Activated CD8-positive, alpha-beta memory T cell treated with anti-CD3 and anti-CD28 coated beads, Interleukin-2, amount 10 ng/mL, durations not matched to agents 7 days and 5 days (primary cell): ENCODE results near the gene FASTKD2. TPM values are rescaled to one million over a fixed set of nuclear protein-coding genes. Genes with fewer than 3 reads are reported as not detected.
"Not testable (repeated sequence)": the region's sequence is repeated elsewhere in the genome, so short reads cannot be mapped to it uniquely, and the experiment has no call there.

Source experiments
- ATAC-seq: fragments of 150-1000 bp; cut with Tn5 transposase; one replicate; pipeline ENCODE4 v1.10.0; 2021; ENCODE audit warnings: moderate library complexity
- CTCF ChIA-PET: fragments of 350-600 bp; sonication (Branson Sonifier 250); formaldehyde crosslinking; loops from one replicate; lab custom pipeline; 2021; ENCODE audit warnings: antibody characterized with exemption; lab: Charles Lee
- DNase-seq: peaks from one replicate; pipeline ENCODE4 v3.0.0-alpha.2; 2020
- H3K27ac Mint-ChIP-seq: one replicate; pipeline ENCODE4 v1.8.0; 2021; ENCODE audit warnings: mild to moderate bottlenecking, mixed read lengths
- H3K27me3 Mint-ChIP-seq: one replicate; pipeline ENCODE4 v1.8.0; 2021; ENCODE audit warnings: mixed read lengths
- H3K36me3 Mint-ChIP-seq: one replicate; pipeline ENCODE4 v1.8.0; 2021; ENCODE audit warnings: mild to moderate bottlenecking, mixed read lengths
- H3K4me1 Mint-ChIP-seq: one replicate; pipeline ENCODE4 v1.8.0; 2021; ENCODE audit warnings: mixed read lengths
- H3K4me3 Mint-ChIP-seq: one replicate; pipeline ENCODE4 v1.8.0; 2021; ENCODE audit warnings: mild to moderate bottlenecking, moderate library complexity, mixed read lengths
- H3K9me3 Mint-ChIP-seq: one replicate; pipeline ENCODE4 v1.8.0; 2022; ENCODE audit warnings: low read depth, mixed read lengths
- total RNA-seq, 2 experiments: library from RNA; stranded (reverse); gene quantifications; one replicate each; pipeline ENCODE4 v1.2.3, GENCODE V29; 2021

Gene FASTKD2
- total RNA-seq, 2 experiments from 2014 or later, result 18.8 to 23.9 TPM

DNA sequence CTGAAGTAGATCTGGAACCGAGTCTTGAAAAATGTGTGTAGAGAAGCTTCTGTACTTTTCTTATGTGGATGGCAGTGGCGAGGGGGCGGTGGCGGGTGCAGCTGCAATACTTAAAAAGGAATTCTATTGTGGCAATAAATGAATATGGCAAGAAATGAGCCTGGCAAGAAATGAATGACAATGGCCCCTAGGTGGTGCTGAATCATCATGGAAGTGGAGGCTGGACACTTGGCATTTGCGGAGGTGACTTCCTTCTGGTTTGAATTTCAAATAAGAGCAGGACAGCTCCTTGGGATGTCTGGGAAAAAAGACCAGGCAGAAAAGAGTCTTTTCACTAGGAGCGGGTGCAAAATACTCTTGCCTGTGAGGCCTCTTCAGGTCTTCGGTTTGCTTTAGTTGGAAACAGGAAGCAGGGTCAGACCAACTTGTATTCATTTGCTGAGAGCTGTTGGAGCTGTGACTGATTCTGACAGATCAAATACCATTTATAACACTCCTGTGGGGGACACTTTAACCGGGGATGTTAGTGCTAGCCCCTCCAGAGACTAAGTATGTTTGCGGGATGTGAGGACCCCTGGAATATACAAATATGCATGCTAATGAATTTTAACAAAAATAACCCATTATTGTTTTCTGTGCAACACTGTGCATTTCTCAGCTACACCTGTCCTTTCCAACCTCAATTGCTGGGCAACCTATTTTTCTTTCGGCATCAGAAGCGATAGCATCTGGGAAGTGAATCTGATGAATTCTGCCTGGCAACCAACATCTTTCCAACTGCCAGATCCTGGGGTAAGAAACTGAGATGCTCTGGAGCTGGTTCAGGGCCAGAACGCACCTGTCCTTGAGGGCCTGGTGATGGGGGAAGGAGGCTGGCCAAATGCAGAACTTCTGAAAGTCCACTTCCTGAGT lies 35.4 kb downstream of the FASTKD2 start:
- no peaks in the 10 kb centered on the region for H3K36me3 Mint-ChIP-seq
- ATAC-seq (peak; percentile 70), DNase-seq (peak; percentile 60)
- CTCF ChIA-PET, result interaction anchor here (0.6 to 3.2 kb wide), 16 partner anchors 9 to 683 kb away, joined by 3 to 27 read pairs (median 4); partner anchors contain the start of genes FASTKD2 and MDH1B
- H3K27me3 Mint-ChIP-seq, result no peaks in the 10 kb centered on the region
- H3K4me1 Mint-ChIP-seq, result peaks cover 16% of the 10 kb centered on the region
- H3K4me3 Mint-ChIP-seq, result peak overlapping the region; percentile 44
- no peaks in the 10 kb centered on the region for H3K9me3 Mint-ChIP-seq
- peak overlapping the region; percentile 52 for H3K27ac Mint-ChIP-seq

DNA sequence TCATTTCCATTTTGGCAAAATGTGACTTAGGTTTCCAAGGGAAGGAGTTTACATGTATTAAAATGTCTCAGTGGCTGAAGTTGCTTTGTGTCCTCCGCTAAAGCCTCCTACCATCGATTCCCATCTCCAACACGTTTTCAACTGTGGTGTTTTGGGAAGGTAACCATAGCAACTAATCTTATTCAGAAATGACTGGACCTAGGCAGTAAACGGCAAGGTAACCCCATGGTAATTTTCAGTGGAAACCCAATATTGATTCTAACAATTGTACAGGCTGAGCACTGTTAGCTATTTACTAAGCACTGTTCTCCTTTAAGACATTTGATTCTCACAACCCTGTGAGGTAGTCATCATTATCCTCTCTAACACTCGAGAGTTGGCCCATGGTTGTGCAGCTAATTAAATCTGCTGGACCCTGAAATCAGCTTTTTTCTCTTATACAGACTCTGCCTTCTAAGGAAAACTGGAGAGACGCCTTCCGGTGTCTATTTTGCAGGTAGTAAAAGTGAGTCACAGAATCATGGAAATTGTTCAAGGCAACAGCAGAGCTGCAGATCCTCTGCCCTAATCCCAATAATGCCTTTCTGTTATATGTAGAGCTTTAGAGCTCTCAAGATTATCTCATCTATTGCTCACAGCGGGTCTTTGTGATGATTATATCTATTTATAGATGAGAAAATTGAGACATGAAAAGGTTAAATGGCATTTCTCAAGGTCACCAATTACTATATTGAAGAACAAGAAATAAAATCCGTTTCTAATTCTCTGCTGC lies 36.2 kb downstream of the FASTKD2 start:
- no peak overlapping the region for H3K27ac Mint-ChIP-seq
- CTCF ChIA-PET, result interaction anchor here (1.0 to 3.2 kb wide), 10 partner anchors 10 to 683 kb away, joined by 3 to 27 read pairs (median 5); no protein-coding TSS in a partner anchor

DNA sequence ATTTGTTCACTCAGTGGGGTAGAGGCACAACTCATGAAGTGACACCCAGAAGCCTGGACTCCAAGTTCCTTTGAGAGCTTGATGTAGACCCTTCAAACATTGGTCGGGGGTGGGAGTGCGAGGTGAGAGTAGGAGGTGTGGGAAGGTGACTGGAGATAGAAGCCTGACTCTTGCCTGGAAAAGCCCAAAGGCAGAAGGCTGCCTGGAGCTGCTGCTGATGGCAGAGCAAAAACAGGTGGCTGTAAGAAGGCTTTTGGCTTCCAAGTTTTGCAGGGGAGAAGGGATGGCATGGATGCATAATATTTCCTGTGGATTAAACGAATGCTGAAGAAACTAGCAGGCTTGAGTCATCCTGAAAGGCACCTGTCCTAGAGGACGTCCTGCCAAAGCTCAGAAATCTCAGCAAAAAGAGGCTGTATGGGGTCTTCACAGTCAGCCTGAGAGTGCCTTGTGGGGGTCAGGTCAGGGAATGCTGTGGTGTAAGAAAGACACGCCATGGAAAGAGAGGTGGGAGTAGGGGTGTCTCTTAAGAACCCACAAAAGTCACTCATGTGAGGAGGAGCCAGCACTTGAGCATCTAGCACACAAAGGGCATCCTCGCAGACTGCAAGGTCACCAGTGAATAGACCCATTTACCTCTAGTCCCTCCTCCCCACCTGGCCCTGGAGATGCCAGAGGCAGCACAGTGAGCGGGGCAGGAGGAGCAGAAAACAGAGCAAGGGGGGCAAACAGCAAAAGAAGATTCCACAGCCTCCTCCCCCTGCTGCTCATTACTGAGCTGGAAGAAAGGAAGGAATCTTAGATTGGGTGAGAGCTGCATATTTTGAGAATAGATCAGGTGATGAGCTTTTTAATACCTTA lies 37.5 kb downstream of the FASTKD2 start:
- DNase-seq (no peak), ATAC-seq (no peak)
- no peak overlapping the region for H3K27ac Mint-ChIP-seq
- no peak overlapping the region for H3K4me3 Mint-ChIP-seq
- no peaks in the 10 kb centered on the region for H3K9me3 Mint-ChIP-seq
- H3K27me3 Mint-ChIP-seq, result no peaks in the 10 kb centered on the region
- peaks cover 16% of the 10 kb centered on the region for H3K4me1 Mint-ChIP-seq
- CTCF ChIA-PET, result interaction anchor here (1.0 kb wide), 2 partner anchors 20 to 670 kb away, joined by 4 read pairs; no protein-coding TSS in a partner anchor
- H3K36me3 Mint-ChIP-seq, result no peaks in the 10 kb centered on the region

More for the DNA sequence above, 36.2 kb downstream of the FASTKD2 start:
- peaks cover 16% of the 10 kb centered on the region for H3K4me1 Mint-ChIP-seq
- no peaks in the 10 kb centered on the region for H3K9me3 Mint-ChIP-seq
- DNase-seq (no peak), ATAC-seq (no peak)
- H3K4me3 Mint-ChIP-seq, result no peak overlapping the region
- no peaks in the 10 kb centered on the region for H3K27me3 Mint-ChIP-seq
- H3K36me3 Mint-ChIP-seq, result no peaks in the 10 kb centered on the region

DNA sequence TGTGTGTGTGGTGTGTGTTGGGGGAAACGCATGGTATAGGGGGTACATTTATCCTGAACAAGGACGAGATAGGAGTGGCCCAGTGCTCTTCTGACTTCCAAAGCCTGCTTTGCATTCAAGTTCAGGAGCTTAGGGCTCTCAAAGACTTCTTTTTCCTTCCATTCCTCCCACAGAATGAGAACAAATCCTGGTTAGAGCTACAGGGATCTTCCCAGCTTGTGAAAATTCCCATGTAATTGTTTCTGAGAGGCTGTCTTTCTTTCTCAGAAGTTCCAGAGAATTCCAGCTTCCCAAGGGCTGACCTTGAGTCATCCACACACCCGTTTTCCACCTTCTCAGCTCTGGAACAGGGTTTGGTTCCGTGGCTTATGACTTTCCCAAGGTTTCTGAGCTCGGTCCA lies 38.9 kb downstream of the FASTKD2 start:
- no peak overlapping the region for H3K4me3 Mint-ChIP-seq
- H3K4me1 Mint-ChIP-seq, result peaks cover 13% of the 10 kb centered on the region
- no peaks in the 10 kb centered on the region for H3K9me3 Mint-ChIP-seq
- DNase-seq (no peak), ATAC-seq (no peak)
- CTCF ChIA-PET, result no interaction called here
- no peak overlapping the region for H3K27ac Mint-ChIP-seq
- no peaks in the 10 kb centered on the region for H3K36me3 Mint-ChIP-seq
- H3K27me3 Mint-ChIP-seq, result no peaks in the 10 kb centered on the region

DNA sequence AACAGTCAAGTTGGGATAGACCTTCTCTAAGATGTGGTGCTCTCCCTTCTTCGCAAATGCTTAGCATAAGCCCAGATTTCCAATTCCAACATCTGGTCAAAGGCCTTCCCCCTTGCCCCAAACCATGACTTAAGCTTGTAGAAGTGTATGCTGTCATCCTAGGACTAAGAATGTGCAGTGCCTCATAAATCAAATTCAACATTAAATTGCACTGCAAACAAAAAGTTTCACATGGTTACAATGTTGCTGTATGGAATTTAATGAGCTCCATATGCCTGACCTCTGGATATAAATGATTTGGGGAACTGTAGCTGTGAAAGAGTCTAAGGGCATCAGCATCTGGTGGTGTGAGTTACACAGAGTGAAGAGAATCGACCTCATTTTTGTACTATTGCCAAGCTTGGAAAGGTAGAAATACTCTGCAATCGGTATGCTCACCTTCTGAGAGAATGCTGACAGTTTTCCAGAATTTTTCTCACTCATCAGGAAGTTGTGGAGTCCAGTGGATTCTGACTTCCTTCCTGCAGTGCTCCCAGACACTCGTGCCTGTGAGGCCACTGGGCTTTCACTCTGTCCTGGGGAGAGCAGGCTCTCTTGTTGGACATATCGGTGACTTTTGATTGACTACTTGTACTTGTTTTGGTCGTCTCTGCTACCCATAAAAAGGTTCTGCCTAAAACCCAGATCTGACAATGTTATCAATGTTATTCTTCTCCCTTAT lies 40.6 kb downstream of the FASTKD2 start:
- Mint-ChIP-seq H3K36me3 (no peaks in the 10 kb centered on the region), H3K4me1 (peaks cover 5% of the 10 kb centered on the region), H3K27ac (no peak overlapping the region), H3K9me3 (no peaks in the 10 kb centered on the region), H3K4me3 (no peak overlapping the region), H3K27me3 (no peaks in the 10 kb centered on the region)
- CTCF ChIA-PET, result no interaction called here
- DNase-seq (no peak), ATAC-seq (no peak)

DNA sequence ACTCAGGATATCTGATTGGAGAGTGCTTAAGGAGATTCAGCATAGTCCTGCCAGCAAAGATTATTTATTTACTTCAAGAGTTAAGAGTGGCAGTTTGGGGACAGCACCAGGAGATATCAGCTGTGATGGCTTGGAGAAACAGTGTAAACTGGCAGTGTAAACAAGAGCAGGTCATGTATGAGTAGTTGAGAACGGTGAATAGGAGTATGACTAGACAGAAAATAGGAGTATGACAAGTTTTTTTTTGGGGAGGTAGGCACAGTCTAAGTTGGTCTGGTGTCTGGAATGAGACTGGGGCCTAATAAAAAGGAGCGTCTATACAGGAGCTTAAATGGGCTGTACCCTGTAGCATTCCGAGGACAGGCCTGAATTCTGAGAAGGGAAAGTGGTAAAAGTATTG lies 42.2 kb downstream of the FASTKD2 start:
- H3K4me3 Mint-ChIP-seq, H3K27ac Mint-ChIP-seq, H3K4me1 Mint-ChIP-seq, CTCF ChIA-PET, DNase-seq, H3K36me3 Mint-ChIP-seq, H3K9me3 Mint-ChIP-seq, ATAC-seq, H3K27me3 Mint-ChIP-seq: not testable (repeated sequence)

DNA sequence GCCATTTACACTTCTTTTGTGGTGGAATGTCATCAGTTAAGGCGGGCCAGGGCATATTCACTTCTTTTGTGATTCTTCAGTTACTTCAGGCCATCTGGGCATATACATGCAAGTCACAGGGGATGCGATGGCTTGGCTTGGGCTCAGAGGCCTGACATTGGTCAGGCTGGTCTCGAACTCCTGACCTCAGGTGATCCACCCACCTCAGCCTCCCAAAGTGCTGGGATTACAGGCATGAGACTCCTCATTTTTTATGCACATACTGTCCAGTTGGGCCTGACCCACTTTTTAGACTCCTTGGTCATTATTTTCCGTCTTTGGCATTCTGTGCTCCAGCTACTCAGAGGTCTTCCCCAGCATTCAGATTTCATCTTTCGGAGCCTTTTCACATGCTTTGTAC lies 47.1 kb downstream of the FASTKD2 start:
- ATAC-seq, H3K9me3 Mint-ChIP-seq, H3K4me1 Mint-ChIP-seq, H3K27ac Mint-ChIP-seq, H3K4me3 Mint-ChIP-seq, DNase-seq, CTCF ChIA-PET, H3K36me3 Mint-ChIP-seq, H3K27me3 Mint-ChIP-seq: not testable (repeated sequence)

DNA sequence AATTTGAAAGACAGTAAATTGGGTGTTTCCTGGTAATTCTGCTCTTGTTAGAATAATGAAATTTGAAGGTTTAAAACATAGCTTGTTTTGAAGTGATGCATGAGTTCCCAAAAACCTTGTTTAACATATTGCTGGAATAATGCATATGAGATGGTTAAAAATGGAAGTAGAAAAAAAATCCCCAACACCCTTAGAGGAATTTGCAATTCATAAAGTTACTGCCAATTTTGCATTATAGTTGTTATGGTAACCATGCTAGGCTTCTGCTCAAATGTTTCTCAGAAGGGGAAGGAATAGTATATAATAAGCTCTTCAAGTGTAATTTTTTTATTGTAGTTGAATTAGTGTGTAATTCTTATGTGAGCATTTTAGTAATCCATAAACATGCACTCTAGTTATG lies 49.1 kb downstream of the FASTKD2 start:
- Mint-ChIP-seq H3K4me1 (no peaks in the 10 kb centered on the region), H3K4me3 (no peak overlapping the region), H3K9me3 (no peaks in the 10 kb centered on the region), H3K36me3 (no peaks in the 10 kb centered on the region), H3K27me3 (no peaks in the 10 kb centered on the region), H3K27ac (no peak overlapping the region)
- no peak for ATAC-seq
- no peak for DNase-seq
- CTCF ChIA-PET, result no interaction called here

DNA sequence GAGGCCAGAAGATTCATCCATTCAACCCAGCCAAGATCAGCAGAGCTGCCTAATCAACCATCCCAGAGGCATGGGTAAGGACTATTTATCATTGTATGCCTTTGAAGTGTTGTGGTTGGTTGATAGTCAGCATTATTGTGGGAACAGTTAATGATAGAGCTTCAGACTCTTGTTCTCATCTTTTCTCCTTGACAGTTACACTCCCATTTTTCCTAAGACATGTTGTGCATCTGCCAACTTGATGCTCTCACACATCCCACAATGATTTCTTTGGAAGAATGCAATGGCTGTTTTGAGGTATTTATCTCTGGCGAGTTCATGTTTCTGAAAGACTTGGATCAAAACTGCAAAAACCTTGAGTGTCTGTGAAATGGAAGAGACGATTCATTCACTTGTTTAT lies 55.4 kb downstream of the FASTKD2 start:
- H3K27ac Mint-ChIP-seq, result no peak overlapping the region
- CTCF ChIA-PET, result interaction anchor here (1.0 kb wide), 1 partner anchor 43 kb away, joined by 3 read pairs; no protein-coding TSS in a partner anchor
- no peak for ATAC-seq
- no peak for DNase-seq
- H3K27me3 Mint-ChIP-seq, result no peaks in the 10 kb centered on the region
- no peak overlapping the region for H3K4me3 Mint-ChIP-seq
- no peaks in the 10 kb centered on the region for H3K36me3 Mint-ChIP-seq
- H3K9me3 Mint-ChIP-seq, result no peaks in the 10 kb centered on the region
- H3K4me1 Mint-ChIP-seq, result no peaks in the 10 kb centered on the region

DNA sequence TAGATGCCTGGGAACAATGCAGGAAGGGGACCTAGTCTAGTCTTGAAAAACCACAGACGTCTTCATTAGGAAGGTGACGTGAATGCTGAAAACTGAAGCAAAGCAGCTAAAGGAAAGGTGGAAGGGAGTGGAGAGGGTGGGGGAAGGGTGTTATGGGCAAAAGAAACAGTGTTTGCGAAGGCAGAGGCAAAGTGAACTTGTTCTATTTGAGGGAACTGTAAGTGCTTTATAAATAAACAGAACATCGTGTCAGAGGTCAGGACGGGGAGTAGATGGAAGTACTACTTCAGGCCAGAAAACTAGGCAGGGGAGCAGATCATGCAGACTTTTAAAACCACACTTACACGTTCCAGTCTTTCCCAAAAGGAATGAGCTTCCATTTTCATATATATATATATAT lies 57.8 kb downstream of the FASTKD2 start:
- no peak overlapping the region for H3K27ac Mint-ChIP-seq
- no peaks in the 10 kb centered on the region for H3K4me1 Mint-ChIP-seq
- no peak overlapping the region for H3K4me3 Mint-ChIP-seq
- CTCF ChIA-PET, result no interaction called here
- no peaks in the 10 kb centered on the region for H3K36me3 Mint-ChIP-seq
- no peaks in the 10 kb centered on the region for H3K27me3 Mint-ChIP-seq
- no peak for ATAC-seq
- no peak for DNase-seq
- no peaks in the 10 kb centered on the region for H3K9me3 Mint-ChIP-seq

DNA sequence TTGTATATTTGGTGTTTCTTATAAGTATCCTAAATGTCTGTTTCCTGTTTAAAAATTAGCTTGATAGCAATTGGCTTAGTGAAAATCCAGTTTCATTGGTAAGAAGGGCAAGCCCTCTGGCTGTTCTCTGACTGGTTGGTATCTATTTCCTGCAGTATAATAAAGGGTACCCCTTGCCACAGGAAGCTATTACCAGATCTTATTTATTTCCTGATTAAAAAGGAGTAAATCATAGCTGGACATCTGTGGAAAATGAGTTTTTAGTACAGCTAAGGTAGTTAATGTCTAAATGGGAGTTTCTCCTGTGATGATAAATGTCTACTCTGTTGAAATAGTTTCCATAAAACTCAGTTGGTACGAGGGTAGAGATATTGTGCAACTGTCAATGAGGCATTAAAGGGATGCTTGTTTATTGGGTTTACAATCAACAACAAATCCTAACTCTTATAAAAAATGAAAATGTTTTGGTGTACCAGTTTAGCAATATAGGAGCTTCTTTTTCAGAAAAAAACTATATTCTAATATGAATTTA lies 58.7 kb downstream of the FASTKD2 start:
- H3K4me3 Mint-ChIP-seq, result no peak overlapping the region
- no peak for DNase-seq
- no peaks in the 10 kb centered on the region for H3K4me1 Mint-ChIP-seq
- no peaks in the 10 kb centered on the region for H3K36me3 Mint-ChIP-seq
- no peak overlapping the region for H3K27ac Mint-ChIP-seq
- CTCF ChIA-PET, result interaction anchor here (1.4 kb wide), 1 partner anchor 23 kb away, joined by 3 read pairs; no protein-coding TSS in a partner anchor
- no peaks in the 10 kb centered on the region for H3K9me3 Mint-ChIP-seq
- no peaks in the 10 kb centered on the region for H3K27me3 Mint-ChIP-seq
- no peak for ATAC-seq

DNA sequence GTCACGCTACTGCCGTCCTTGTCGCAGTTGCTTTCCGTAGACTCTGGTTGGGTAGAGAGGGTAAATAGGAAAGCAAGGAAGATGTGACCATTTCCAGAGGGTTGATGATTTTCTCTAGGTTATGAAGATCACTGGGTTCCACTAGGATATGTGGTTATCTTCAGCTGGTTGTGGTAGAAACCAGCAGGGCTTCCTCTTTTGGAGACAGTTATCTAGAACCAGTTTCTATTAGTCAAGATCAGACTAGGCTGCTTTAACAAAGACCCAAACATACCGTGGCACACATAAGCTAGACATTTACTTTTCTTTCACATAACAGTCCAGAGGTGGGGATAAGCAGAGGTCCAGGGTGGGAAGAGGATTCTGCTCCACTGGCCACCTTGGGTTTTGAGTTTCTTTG lies 59.6 kb downstream of the FASTKD2 start:
- no peaks in the 10 kb centered on the region for H3K4me1 Mint-ChIP-seq
- CTCF ChIA-PET, result interaction anchor here (0.7 to 1.4 kb wide), 3 partner anchors 9 to 28 kb away, joined by 3 read pairs; no protein-coding TSS in a partner anchor
- no peak overlapping the region for H3K4me3 Mint-ChIP-seq
- H3K27me3 Mint-ChIP-seq, result no peaks in the 10 kb centered on the region
- no peaks in the 10 kb centered on the region for H3K36me3 Mint-ChIP-seq
- no peak overlapping the region for H3K27ac Mint-ChIP-seq
- DNase-seq (no peak), ATAC-seq (no peak)
- no peaks in the 10 kb centered on the region for H3K9me3 Mint-ChIP-seq
